HG03025 (cell line): ENCODE results near the gene TERF2IP.

ENCODE experiments used
- ATAC-seq: cut with Tn5 transposase; IDR thresholded peaks from one replicate; pipeline ENCODE4 v1.9.1; 2021; ENCODE audit warnings: mild to moderate bottlenecking, moderate library complexity; ENCODE audit not compliant: unreplicated experiment, low FRiP score

TERF2IP gene

DNA sequence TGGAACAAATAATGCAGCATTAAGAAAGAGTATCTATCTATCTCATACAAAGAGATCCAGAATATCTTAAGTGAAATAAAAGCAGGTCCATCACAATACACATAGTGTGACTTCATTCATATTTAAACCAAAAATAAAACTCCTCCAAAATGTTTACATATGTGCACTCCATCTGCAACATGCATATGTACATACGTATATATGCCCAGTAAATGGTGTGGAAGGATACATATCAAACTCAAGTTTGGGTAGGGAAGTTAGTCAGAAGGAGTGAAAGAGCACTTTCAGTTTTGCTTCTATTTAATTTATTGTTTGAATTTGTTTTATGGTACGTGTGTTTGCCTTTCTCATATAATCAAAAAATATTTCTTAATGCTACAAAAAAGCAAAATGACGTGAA is 12.5 kb upstream of the TERF2IP start:
- ATAC-seq = no peak

GRCh38 chr16:75640598-75640997 is 7.0 kb upstream of the TERF2IP start:
- no peak for ATAC-seq

DNA sequence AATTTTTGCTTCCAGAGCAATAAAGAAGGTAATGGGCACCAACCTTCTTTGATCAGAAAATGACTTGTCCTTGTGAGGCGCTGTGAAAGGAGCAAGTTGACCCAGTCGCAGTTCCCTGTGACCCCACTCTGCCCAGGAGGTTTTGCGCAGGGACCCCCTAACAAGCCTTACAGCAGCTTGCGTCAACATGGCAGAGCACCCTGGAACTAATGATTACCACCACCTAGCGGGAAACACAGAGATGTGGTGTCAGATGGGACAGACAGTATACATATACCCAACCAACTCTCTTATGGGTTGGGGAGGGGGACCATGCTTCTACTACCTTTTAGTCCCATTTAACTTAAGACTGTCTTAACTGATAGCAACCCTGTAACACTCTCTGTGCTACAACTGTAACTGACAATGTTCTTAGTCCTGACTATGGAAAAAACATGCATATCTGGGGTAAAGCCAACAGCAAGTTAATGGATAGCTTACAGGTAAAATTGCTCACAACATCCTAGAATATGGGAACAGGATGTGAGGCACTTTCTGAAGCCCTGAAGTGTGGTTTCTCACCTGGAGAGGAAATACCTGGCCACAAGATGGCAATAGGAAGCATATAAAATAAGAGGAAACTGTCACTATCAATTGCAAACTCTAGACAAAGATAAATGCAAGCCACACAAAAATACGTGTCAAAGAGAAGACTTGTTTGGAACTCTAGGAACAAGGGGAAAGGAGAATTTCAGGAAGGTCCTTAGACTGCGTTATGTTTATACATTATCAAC is 3.1 kb upstream of the TERF2IP start:
- ATAC-seq = no peak

- peak; percentile 22 for ATAC-seq
These were observed 471 bp upstream of the TERF2IP start for GRCh38 chr16:75647112-75647491.

DNA sequence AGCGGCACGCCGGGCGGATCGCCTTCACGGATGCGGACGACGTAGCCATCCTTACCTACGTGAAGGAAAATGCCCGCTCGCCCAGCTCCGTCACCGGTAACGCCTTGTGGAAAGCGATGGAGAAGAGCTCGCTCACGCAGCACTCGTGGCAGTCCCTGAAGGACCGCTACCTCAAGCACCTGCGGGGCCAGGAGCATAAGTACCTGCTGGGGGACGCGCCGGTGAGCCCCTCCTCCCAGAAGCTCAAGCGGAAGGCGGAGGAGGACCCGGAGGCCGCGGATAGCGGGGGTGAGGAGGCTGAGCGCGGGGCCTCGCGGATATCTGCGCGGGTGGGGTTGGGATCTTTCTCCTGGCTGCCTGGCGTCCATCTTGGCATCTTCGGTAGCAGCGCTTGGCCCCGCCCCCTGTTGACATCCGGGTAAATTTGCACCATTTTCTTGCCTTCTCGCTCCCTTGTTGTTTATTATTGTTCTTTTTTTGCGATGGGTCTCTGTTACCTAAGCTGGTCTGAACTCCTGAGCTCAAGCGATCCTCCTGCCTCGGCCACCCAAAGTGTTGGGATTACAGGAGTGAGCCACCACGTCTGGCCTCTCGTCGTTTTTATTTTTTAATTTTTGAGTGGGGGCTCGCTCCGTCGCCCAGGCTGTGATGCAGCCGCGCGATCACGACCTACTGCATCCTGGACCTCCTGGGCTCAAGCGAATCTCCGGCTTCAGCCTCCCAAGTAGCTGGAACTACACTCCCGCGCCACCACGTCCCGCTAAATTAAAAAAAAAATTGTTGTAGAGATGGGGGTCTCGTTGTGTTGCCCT is 898 bp downstream of the TERF2IP start:
- ATAC-seq = peak; percentile 35

- ATAC-seq = no peak
These were observed 6.3 kb downstream of the TERF2IP start for GRCh38 chr16:75653922-75654321.

- no peak for ATAC-seq
These were observed 10.6 kb downstream of the TERF2IP start for GRCh38 chr16:75658175-75658574.

DNA sequence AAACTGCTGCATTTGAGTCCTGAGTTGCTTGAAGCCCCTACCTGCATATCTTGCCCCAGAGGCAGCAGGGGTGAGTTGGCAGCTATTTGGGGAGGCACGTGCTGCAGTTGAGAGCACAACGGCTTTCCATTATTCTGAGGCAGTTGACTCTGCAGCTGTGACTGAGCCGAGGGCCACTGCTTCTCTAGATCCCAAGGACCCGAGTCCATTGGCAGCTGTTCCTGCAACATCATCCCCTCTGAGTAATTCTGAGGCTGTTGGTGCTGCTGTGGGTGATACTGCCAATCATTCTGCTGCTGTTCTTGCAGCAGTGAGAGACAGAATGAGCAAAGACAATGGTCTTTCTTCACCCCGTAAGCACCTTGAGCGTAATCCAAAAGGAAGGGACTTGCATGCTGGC is 12.7 kb downstream of the TERF2IP start:
- no peak for ATAC-seq

- no peak for ATAC-seq
These were observed 13.2 kb downstream of the TERF2IP start for GRCh38 chr16:75660726-75661302.

DNA sequence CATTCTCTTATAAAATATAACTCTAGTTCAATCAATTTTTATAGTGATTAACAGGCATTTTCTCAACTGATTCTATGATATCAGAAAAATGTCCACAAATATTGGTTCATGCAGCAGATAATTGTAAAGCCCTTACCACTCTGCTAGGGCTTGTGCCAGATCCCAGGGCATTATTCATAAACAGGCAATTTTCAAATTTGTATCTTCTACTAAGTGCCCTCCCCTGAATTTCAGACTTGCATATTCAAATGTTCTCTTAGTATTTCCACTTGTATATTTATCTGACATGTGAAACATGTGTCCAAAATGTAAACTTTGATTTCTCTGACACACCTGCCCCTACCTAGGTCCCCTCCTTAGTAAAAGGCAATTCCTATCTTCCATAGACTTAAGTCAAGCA is 19.9 kb downstream of the TERF2IP start:
- no peak for ATAC-seq

DNA sequence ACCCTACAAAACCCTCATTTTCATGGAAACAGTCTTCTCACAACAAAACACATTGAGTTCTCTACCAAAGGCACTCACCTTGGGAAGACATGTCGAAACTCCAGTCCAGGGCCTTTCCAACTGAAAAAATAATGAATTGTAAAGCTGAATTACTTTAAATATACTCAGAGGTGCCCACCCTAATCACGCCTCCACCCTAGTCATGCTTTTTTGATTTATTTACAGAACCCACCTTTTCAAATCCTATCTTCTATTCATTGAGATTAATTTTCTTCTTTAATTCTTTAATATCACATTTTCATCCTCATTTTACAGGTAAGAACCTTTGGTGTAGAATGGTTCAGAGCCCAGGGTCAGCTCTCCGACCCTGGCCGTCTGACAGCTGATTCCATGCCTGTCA is 29.3 kb downstream of the TERF2IP start, which contains the start of gene CPHXL2:
CPHXL2 (minus strand) TSS at position 101 of the 400 bp plus-strand sequence; CDS start at position 91, 10 bp downstream.
- no peak for ATAC-seq

- ATAC-seq = no peak
These were observed 31.8 kb downstream of the TERF2IP start for GRCh38 chr16:75679366-75679765.

- no peak for ATAC-seq
These were observed 34.7 kb downstream of the TERF2IP start for GRCh38 chr16:75682308-75682707.

DNA sequence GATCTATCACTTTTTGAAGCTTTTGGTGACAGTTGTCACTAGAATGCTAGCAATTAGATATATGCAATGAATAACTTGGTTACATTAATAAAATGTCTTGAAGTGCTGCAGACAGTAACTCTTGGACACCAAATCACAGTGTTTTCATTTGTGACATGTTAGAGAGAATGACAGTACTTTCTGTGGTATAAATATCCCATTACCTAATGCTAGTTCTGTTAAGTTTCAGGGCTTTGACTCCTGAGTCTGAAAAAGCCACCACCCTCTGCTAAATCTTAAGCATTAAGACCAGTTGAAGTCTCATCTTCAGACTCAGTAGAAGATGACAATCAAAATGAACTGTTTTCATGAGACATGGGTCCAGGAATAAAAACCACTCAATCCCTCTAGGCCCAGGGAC is 39.8 kb downstream of the TERF2IP start:
- ATAC-seq = no peak

DNA sequence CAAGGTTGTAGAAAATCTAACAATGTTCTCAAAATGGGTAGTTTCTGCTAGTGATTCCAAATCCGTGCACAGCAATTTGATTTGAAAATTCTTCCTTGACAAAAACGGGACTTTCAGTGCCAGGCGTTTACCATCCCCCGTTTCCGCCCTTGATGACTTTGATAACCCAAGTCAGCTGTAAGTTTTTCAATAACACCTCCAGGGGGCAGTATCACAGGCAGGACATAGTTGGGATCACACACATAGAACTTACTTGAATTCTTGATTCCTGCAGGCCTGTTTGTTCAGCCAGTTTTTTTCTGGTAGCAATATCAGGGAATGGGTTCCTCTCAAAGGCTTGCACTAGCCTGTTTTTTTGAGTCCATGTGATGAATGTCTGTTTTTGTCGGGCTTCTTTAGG is 48.1 kb downstream of the TERF2IP start:
- no peak for ATAC-seq

GRCh38 chr16:75697571-75697970 is 50.0 kb downstream of the TERF2IP start:
- no peak for ATAC-seq

GRCh38 chr16:75701361-75701760 is 53.8 kb downstream of the TERF2IP start, which contains the start of gene DUXB:
Gene DUXB (minus strand): TSS chr16:75701461. CDS start chr16:75701418, 43 bp downstream.
- no peak for ATAC-seq

DNA sequence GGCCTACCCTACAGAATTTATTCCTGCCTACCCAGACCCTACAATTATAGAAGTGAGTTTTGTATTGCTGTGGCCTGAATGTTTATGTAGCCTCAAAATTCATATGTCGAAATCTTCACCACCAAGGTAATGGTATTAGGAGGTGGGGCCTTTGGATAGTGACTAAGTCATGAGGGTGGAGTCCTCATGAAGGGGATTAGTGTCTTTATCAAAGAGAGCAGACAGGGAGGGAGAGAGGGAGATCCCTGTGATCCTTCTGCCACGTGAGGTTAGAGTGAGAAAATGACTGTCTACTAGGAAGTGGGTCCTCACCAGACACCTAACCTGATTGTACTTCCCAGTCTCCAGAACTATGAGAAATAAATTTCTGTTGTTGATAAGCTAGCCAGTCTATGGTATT is 54.7 kb downstream of the TERF2IP start:
- ATAC-seq = no peak

- ATAC-seq = no peak
These were observed 55.7 kb downstream of the TERF2IP start for GRCh38 chr16:75703306-75703705.
